Neural cell (in vitro differentiated cells): ENCODE results near the gene FCN3. TPM values are rescaled to one million over a fixed set of nuclear protein-coding genes. Genes with fewer than 3 reads are reported as not detected.

ENCODE experiments used
- H2AFZ ChIP-seq: fragments of 200-600, 300-800 bp; sonication (generic), shearing (Covaris generic); 2 replicates; pipeline ENCODE4 v1.6.0; 2014; ENCODE audit warnings: low read depth, mild to moderate bottlenecking, antibody characterized with exemption, low read length, moderate library complexity
- H3F3A ChIP-seq: fragments of 200-600 bp; shearing (Covaris generic); 2 replicates; pipeline ENCODE4 v1.6.1; 2016; ENCODE audit warnings: mild to moderate bottlenecking, moderate library complexity, mixed read lengths, antibody characterized with exemption, low read length; ENCODE audit not compliant: insufficient read depth, poor library complexity, severe bottlenecking
- H3K27ac ChIP-seq: fragments of 200-600, 300-800 bp; sonication (generic), shearing (Covaris generic); 2 replicates; pipeline ENCODE4 v1.5.1; 2014; ENCODE audit warnings: mild to moderate bottlenecking, low read length, moderate library complexity
- H3K27me3 ChIP-seq: fragments of 300-800, 200-600 bp; sonication (generic), shearing (Covaris generic); 2 replicates; pipeline ENCODE4 v1.6.0; 2014; ENCODE audit warnings: mild to moderate bottlenecking, low read depth, low read length, moderate library complexity; ENCODE audit not compliant: insufficient read depth
- H3K36me3 ChIP-seq: fragments of 300-800, 200-600 bp; sonication (generic), shearing (Covaris generic); 2 replicates; pipeline ENCODE4 v1.5.1; 2014; ENCODE audit warnings: mild to moderate bottlenecking, antibody characterized with exemption, low read length, moderate library complexity; ENCODE audit not compliant: insufficient read depth
- H3K4me2 ChIP-seq: fragments of 300-800, 200-600 bp; sonication (generic), shearing (Covaris generic); 2 replicates; pipeline ENCODE4 v1.6.0; 2014; ENCODE audit warnings: mild to moderate bottlenecking, low read length
- H3K4me3 ChIP-seq: fragments of 300-800, 200-600 bp; sonication (generic), shearing (Covaris generic); 2 replicates; pipeline ENCODE4 v1.5.1; 2014; ENCODE audit warnings: mild to moderate bottlenecking, low read length, moderate library complexity
- H3K79me2 ChIP-seq: fragments of 200-600 bp; shearing (Covaris generic); replicated peaks from 2 replicates; pipeline ENCODE4 v1.6.0; 2014; ENCODE audit warnings: mild to moderate bottlenecking, low read length, moderate library complexity; ENCODE audit not compliant: insufficient read depth
- H3K9ac ChIP-seq: fragments of 300-800, 200-600 bp; sonication (generic), shearing (Covaris generic); 2 replicates; pipeline ENCODE4 v1.6.1; 2016; ENCODE audit warnings: mild to moderate bottlenecking, low read length, mixed read lengths
- H3K9me2 ChIP-seq: fragments of 200-600 bp; shearing (Covaris generic); 2 replicates; pipeline ENCODE4 v1.6.1; 2016; ENCODE audit warnings: mild to moderate bottlenecking, low read length, mixed read lengths; ENCODE audit not compliant: insufficient read depth
- H3K9me3 ChIP-seq: fragments of 200-600, 300-800 bp; sonication (generic), shearing (Covaris generic); 2 replicates; pipeline ENCODE4 v1.6.1; 2016; ENCODE audit warnings: mild to moderate bottlenecking, mixed run types, low read length, moderate library complexity, mixed read lengths
- H4K20me1 ChIP-seq: fragments of 200-600 bp; shearing (Covaris generic); 2 replicates; pipeline ENCODE4 v1.6.1; 2016; ENCODE audit warnings: mild to moderate bottlenecking, mixed run types; ENCODE audit not compliant: insufficient read depth
- EP300 ChIP-seq: fragments of 450-650 bp; conservative IDR thresholded peaks from 2 replicates; pipeline ENCODE4 v1.6.1; 2014; ENCODE audit warnings: antibody characterized with exemption, mild to moderate bottlenecking, moderate library complexity; ENCODE audit not compliant: poor library complexity, severe bottlenecking
- EZH2 ChIP-seq: fragments of 200-600, 300-800 bp; shearing (Covaris generic), sonication (generic); IDR thresholded peaks from 2 replicates; pipeline ENCODE4 v1.6.1; 2014; ENCODE audit warnings: antibody characterized with exemption, low read length, borderline replicate concordance, mild to moderate bottlenecking; ENCODE audit not compliant: insufficient read depth, poor library complexity, severe bottlenecking
- MXI1 ChIP-seq: fragments of 450-650 bp; conservative IDR thresholded peaks from 2 replicates; pipeline ENCODE4 v1.6.1; 2014; ENCODE audit warnings: antibody characterized with exemption, mild to moderate bottlenecking; ENCODE audit not compliant: poor library complexity, severe bottlenecking
- POLR2AphosphoS5 ChIP-seq: IDR thresholded peaks from 2 replicates; pipeline ENCODE4 v1.6.1; 2012
- RAD21 ChIP-seq: fragments of 450-650 bp; conservative IDR thresholded peaks from 2 replicates; pipeline ENCODE4 v1.6.1; 2014; ENCODE audit warnings: antibody characterized with exemption, mild to moderate bottlenecking, moderate library complexity
- SMC3 ChIP-seq: fragments of 450-650 bp; conservative IDR thresholded peaks from 2 replicates; pipeline ENCODE4 v1.6.1; 2014; ENCODE audit warnings: antibody characterized with exemption, mild to moderate bottlenecking, moderate library complexity; ENCODE audit not compliant: poor library complexity
- TAF1 ChIP-seq: IDR thresholded peaks from 2 replicates; pipeline ENCODE4 v1.6.1; 2012; ENCODE audit warnings: low read depth
- polyA plus RNA-seq: library from polyadenylated mRNA; depleted of rRNA; stranded (reverse); fragments of >200 nt; gene quantifications from 2 replicates; pipeline ENCODE4 v1.2.3, GENCODE V29; 2014
- TF ChIP-seq, protein P1 (sequence below): IDR thresholded peaks from 2 replicates; pipeline ENCODE4 v1.6.1; 2012; ENCODE audit warnings: borderline replicate concordance
- TF ChIP-seq, protein P2 (sequence below): fragments of 450-650 bp; IDR thresholded peaks from 2 replicates; pipeline ENCODE4 v1.5.1; 2014; ENCODE audit warnings: antibody characterized with exemption, mild to moderate bottlenecking, moderate library complexity; ENCODE audit not compliant: poor library complexity, severe bottlenecking

The FCN3 gene
- polyA plus RNA-seq, 1 donor from 2014 or later = not detected

DNA sequence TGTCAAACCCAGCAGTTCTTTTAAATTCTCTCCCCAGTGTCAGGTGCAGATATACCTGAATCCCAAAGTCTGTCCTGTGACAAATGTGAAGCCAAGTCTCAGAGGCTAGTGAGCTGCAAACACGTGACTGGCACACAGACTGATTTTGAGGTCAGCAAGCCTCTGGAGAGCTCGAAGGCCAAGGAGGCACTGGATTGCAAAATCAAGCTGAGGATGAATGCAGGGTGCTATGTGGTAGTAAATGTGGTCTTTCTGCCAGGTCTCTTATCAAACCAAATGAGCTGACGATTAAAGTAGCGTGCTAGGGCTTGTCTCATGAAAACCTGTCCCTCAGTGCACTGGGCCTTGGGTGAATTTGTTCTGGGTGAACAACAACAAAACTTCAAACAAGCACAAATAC lies 38.4 kb upstream of the FCN3 start:
- Histone ChIP-seq H3K9ac (no peak overlapping the region), H2AFZ (no peak overlapping the region), H3K36me3 (peaks cover 4% of the 10 kb centered on the region), H3K27ac (no peak overlapping the region), H3K9me2 (no peaks in the 10 kb centered on the region), H3F3A (no peaks in the 10 kb centered on the region), H3K9me3 (no peaks in the 10 kb centered on the region), H3K79me2 (no peaks in the 10 kb centered on the region), H3K4me2 (no peak overlapping the region), H3K27me3 (no peaks in the 10 kb centered on the region), H3K4me3 (no peak overlapping the region), H4K20me1 (no peaks in the 10 kb centered on the region)
- TF ChIP-seq MXI1 (no peak), SMC3 (no peak), POLR2AphosphoS5 (no peak), TAF1 (no peak), EP300 (no peak)
- TF ChIP-seq, protein P1, sequence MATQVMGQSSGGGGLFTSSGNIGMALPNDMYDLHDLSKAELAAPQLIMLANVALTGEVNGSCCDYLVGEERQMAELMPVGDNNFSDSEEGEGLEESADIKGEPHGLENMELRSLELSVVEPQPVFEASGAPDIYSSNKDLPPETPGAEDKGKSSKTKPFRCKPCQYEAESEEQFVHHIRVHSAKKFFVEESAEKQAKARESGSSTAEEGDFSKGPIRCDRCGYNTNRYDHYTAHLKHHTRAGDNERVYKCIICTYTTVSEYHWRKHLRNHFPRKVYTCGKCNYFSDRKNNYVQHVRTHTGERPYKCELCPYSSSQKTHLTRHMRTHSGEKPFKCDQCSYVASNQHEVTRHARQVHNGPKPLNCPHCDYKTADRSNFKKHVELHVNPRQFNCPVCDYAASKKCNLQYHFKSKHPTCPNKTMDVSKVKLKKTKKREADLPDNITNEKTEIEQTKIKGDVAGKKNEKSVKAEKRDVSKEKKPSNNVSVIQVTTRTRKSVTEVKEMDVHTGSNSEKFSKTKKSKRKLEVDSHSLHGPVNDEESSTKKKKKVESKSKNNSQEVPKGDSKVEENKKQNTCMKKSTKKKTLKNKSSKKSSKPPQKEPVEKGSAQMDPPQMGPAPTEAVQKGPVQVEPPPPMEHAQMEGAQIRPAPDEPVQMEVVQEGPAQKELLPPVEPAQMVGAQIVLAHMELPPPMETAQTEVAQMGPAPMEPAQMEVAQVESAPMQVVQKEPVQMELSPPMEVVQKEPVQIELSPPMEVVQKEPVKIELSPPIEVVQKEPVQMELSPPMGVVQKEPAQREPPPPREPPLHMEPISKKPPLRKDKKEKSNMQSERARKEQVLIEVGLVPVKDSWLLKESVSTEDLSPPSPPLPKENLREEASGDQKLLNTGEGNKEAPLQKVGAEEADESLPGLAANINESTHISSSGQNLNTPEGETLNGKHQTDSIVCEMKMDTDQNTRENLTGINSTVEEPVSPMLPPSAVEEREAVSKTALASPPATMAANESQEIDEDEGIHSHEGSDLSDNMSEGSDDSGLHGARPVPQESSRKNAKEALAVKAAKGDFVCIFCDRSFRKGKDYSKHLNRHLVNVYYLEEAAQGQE = no peak
- TF ChIP-seq, protein P2, sequence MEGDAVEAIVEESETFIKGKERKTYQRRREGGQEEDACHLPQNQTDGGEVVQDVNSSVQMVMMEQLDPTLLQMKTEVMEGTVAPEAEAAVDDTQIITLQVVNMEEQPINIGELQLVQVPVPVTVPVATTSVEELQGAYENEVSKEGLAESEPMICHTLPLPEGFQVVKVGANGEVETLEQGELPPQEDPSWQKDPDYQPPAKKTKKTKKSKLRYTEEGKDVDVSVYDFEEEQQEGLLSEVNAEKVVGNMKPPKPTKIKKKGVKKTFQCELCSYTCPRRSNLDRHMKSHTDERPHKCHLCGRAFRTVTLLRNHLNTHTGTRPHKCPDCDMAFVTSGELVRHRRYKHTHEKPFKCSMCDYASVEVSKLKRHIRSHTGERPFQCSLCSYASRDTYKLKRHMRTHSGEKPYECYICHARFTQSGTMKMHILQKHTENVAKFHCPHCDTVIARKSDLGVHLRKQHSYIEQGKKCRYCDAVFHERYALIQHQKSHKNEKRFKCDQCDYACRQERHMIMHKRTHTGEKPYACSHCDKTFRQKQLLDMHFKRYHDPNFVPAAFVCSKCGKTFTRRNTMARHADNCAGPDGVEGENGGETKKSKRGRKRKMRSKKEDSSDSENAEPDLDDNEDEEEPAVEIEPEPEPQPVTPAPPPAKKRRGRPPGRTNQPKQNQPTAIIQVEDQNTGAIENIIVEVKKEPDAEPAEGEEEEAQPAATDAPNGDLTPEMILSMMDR = no peak

DNA sequence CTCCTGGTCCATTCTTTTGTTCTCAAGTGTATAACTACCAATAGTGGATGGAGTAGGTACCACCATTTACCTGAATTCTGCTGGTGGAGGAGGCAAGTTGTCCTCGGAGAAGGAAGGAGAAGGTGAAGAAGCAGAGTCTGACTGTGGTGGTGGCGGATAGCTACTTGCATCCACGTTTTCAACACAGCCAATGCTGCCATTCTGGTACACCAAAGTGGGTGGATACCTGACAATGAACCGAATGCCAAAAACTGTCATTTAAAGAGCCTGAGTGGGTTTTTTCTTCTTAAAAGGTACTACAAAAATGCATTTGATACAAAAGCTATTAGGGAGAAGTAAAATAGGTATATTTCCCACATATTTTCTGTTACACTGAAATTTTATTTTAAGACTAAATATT lies 37.9 kb upstream of the FCN3 start:
- peaks cover 4% of the 10 kb centered on the region for H3K36me3 ChIP-seq
- no peak for TF ChIP-seq TAF1
- no peak for TF ChIP-seq MXI1
- no peak for TF ChIP-seq EP300
- TF ChIP-seq, protein P1 = no peak
- no peak for TF ChIP-seq RAD21
- TF ChIP-seq, protein P2 = no peak
- no peak for TF ChIP-seq EZH2
- TF ChIP-seq SMC3 = no peak
- TF ChIP-seq POLR2AphosphoS5 = no peak
- H3K9me2 ChIP-seq = no peaks in the 10 kb centered on the region
- no peak overlapping the region for H3K9ac ChIP-seq
- H4K20me1 ChIP-seq = no peaks in the 10 kb centered on the region
- H3K4me3 ChIP-seq = no peak overlapping the region
- no peaks in the 10 kb centered on the region for H3K9me3 ChIP-seq
- no peak overlapping the region for H3K4me2 ChIP-seq
- no peaks in the 10 kb centered on the region for H3F3A ChIP-seq
- no peaks in the 10 kb centered on the region for H3K79me2 ChIP-seq
- no peaks in the 10 kb centered on the region for H3K27me3 ChIP-seq
- H3K27ac ChIP-seq = no peak overlapping the region
- H2AFZ ChIP-seq = no peak overlapping the region
